Osteocyte (in vitro differentiated cells): ENCODE measurements around the gene SNPH. TPM values are rescaled to one million over a fixed set of nuclear protein-coding genes. Genes with fewer than 3 reads are reported as not detected.

Source experiments
- DNase-seq: peaks from one replicate; pipeline ENCODE4 v3.0.0; 2021; ENCODE audit warnings: mixed read lengths; ENCODE audit not compliant: unreplicated experiment; ENCODE audit errors: extremely low spot score
- H3K27ac Mint-ChIP-seq: one replicate; pipeline ENCODE4 v1.8.0; 2021; ENCODE audit warnings: mild to moderate bottlenecking, mixed read lengths; ENCODE audit not compliant: unreplicated experiment
- H3K27me3 Mint-ChIP-seq: one replicate; pipeline ENCODE4 v1.8.0; 2021; ENCODE audit warnings: mixed read lengths; ENCODE audit not compliant: unreplicated experiment
- H3K36me3 Mint-ChIP-seq: one replicate; pipeline ENCODE4 v1.8.0; 2021; ENCODE audit warnings: mixed read lengths; ENCODE audit not compliant: unreplicated experiment
- H3K4me1 Mint-ChIP-seq: one replicate; pipeline ENCODE4 v1.8.0; 2021; ENCODE audit warnings: mixed read lengths; ENCODE audit not compliant: unreplicated experiment
- H3K4me3 Mint-ChIP-seq: one replicate; pipeline ENCODE4 v1.8.0; 2021; ENCODE audit warnings: mild to moderate bottlenecking, moderate library complexity, mixed read lengths; ENCODE audit not compliant: unreplicated experiment
- H3K9me3 Mint-ChIP-seq: one replicate; pipeline ENCODE4 v1.8.0; 2021; ENCODE audit warnings: mixed read lengths; ENCODE audit not compliant: unreplicated experiment
- CTCF ChIP-seq: fragments of 200-600 bp; sonication (generic); IDR thresholded peaks from 2 replicates; pipeline ENCODE4 v1.5.0; 2021; ENCODE audit warnings: antibody characterized with exemption, mild to moderate bottlenecking, moderate library complexity
- total RNA-seq: library from RNA; stranded (reverse); gene quantifications from 2 replicates; pipeline ENCODE4 v1.2.1, GENCODE V29; 2021

Gene SNPH
- total RNA-seq, 1 donor from 2014 or later = 8.9 TPM

GRCh38 chr20:1331801-1332453 lies 65.8 kb downstream of the SNPH start:
- Mint-ChIP-seq H3K27me3 (no peaks in the 10 kb centered on the region), H3K36me3 (peaks cover 5% of the 10 kb centered on the region), H3K27ac (no peak overlapping the region), H3K4me3 (no peak overlapping the region), H3K9me3 (no peaks in the 10 kb centered on the region), H3K4me1 (peaks cover 8% of the 10 kb centered on the region)
- peak; percentile 65 for DNase-seq
- no peak for TF ChIP-seq CTCF

- TF ChIP-seq CTCF = no peak
- no peak for DNase-seq
- H3K4me3 Mint-ChIP-seq = no peak overlapping the region
- no peaks in the 10 kb centered on the region for H3K9me3 Mint-ChIP-seq
- H3K27ac Mint-ChIP-seq = no peak overlapping the region
- H3K27me3 Mint-ChIP-seq = no peaks in the 10 kb centered on the region
- H3K4me1 Mint-ChIP-seq = peaks cover 5% of the 10 kb centered on the region
- peaks cover 5% of the 10 kb centered on the region for H3K36me3 Mint-ChIP-seq
These were observed 66.7 kb downstream of the SNPH start for GRCh38 chr20:1332749-1333300.

- H3K9me3 Mint-ChIP-seq = no peaks in the 10 kb centered on the region
- no peak overlapping the region for H3K4me3 Mint-ChIP-seq
- TF ChIP-seq CTCF = no peak
- H3K27me3 Mint-ChIP-seq = no peaks in the 10 kb centered on the region
- peaks cover 2% of the 10 kb centered on the region for H3K4me1 Mint-ChIP-seq
- DNase-seq = peak; percentile 70
- peaks cover 5% of the 10 kb centered on the region for H3K36me3 Mint-ChIP-seq
- no peak overlapping the region for H3K27ac Mint-ChIP-seq
These were observed 67.6 kb downstream of the SNPH start for GRCh38 chr20:1333462-1334369.

GRCh38 chr20:1334370-1334731 lies 68.3 kb downstream of the SNPH start:
- Mint-ChIP-seq H3K9me3 (no peaks in the 10 kb centered on the region), H3K27ac (no peak overlapping the region), H3K36me3 (peaks cover 5% of the 10 kb centered on the region), H3K27me3 (no peaks in the 10 kb centered on the region), H3K4me3 (no peak overlapping the region), H3K4me1 (peaks cover 2% of the 10 kb centered on the region)
- no peak for DNase-seq
- TF ChIP-seq CTCF = no peak

- Mint-ChIP-seq H3K4me3 (no peak overlapping the region), H3K27ac (no peak overlapping the region), H3K9me3 (no peaks in the 10 kb centered on the region), H3K36me3 (peaks cover 5% of the 10 kb centered on the region), H3K4me1 (no peaks in the 10 kb centered on the region), H3K27me3 (no peaks in the 10 kb centered on the region)
- no peak for TF ChIP-seq CTCF
- DNase-seq = peak; percentile 53
These were observed 68.7 kb downstream of the SNPH start for GRCh38 chr20:1334761-1335160.
